HepG2 (cell line): Measurements from ENCODE around the gene LEPR. TPM values are rescaled to one million over a fixed set of nuclear protein-coding genes. Genes with fewer than 3 reads are reported as not detected.

ENCODE experiments used
- BCL6 ChIP-seq: IDR thresholded peaks from 2 replicates; pipeline ENCODE4 v1.6.1; 2016; ENCODE audit warnings: missing genetic modification reagents, missing compliant biosample characterization
- ETV6 ChIP-seq: sonication (generic); formaldehyde crosslinking; conservative IDR thresholded peaks from 2 replicates; pipeline ENCODE4 v1.4.0; 2020; ENCODE audit warnings: missing genetic modification reagents
- GABPB1 ChIP-seq: IDR thresholded peaks from 2 replicates; pipeline ENCODE4 v1.6.1; 2016; ENCODE audit warnings: mild to moderate bottlenecking, missing genetic modification reagents, moderate library complexity, missing compliant biosample characterization
- KDM4B ChIP-seq: sonication (generic); formaldehyde crosslinking; IDR thresholded peaks from 2 replicates; pipeline ENCODE4 v1.4.0; 2020; ENCODE audit warnings: missing genetic modification reagents
- KMT2B ChIP-seq: IDR thresholded peaks from 2 replicates; pipeline ENCODE4 v1.6.1; 2016; ENCODE audit warnings: missing genetic modification reagents, missing compliant biosample characterization
- MXI1 ChIP-seq: IDR thresholded peaks from 3 replicates; pipeline ENCODE4 v1.6.1; 2012; ENCODE audit warnings: low read depth, low read length, inconsistent platforms, borderline replicate concordance
- PHF20 ChIP-seq: sonication (generic); formaldehyde crosslinking; IDR thresholded peaks from 2 replicates; pipeline ENCODE4 v1.5.0; 2020; ENCODE audit warnings: mild to moderate bottlenecking, missing genetic modification reagents
- POLR2AphosphoS2 ChIP-seq: IDR thresholded peaks from 2 replicates; pipeline ENCODE4 v1.6.1; 2011; ENCODE audit warnings: low read depth, low read length, improper control_type of control experiment
- SAP130 ChIP-seq: IDR thresholded peaks from 2 replicates; pipeline ENCODE4 v1.6.1; 2016; ENCODE audit warnings: low read depth
- ZBTB42 ChIP-seq: sonication (generic); formaldehyde crosslinking; IDR thresholded peaks from 2 replicates; pipeline ENCODE4 v1.5.0; 2020; ENCODE audit warnings: mild to moderate bottlenecking, missing genetic modification reagents
- ZNF468 ChIP-seq: sonication (generic); formaldehyde crosslinking; IDR thresholded peaks from 2 replicates; pipeline ENCODE4 v1.8.0; 2022; ENCODE audit warnings: mild to moderate bottlenecking, moderate library complexity, missing genetic modification reagents
- ZNF772 ChIP-seq: sonication (generic); formaldehyde crosslinking; IDR thresholded peaks from 2 replicates; pipeline ENCODE4 v1.5.0; 2020; ENCODE audit warnings: mild to moderate bottlenecking, missing genetic modification reagents
- polyA plus RNA-seq, 8 experiments: library from polyadenylated mRNA; depleted of rRNA in 3 of 8; stranded (reverse) in 7 of 8; unstranded in 1 of 8; fragments of >200 nt; fragmentation: Illumina TruSeq in 4 of 8; extraction: Trizol in 4 of 8; gene quantifications; 2 replicates each; pipeline versions ENCODE4 v1.2.1 to v1.2.3, GENCODE V29; 2011 to 2016; ENCODE audit warnings: low read depth in 4 of 8, missing spikeins in 1 of 8, mixed read lengths in 1 of 8; ENCODE audit not compliant: insufficient read depth in 1 of 8
- total RNA-seq, 5 experiments: library from RNA; depleted of rRNA; stranded (reverse); fragments of >200 nt; fragmentation: Illumina TruSeq; extraction: Trizol; gene quantifications; 2 replicates each; pipeline ENCODE4 v1.2.3, GENCODE V29; 2016; ENCODE audit warnings: low read depth in 1 of 5
- TF ChIP-seq, protein P1 (sequence below): sonication (generic); formaldehyde crosslinking; IDR thresholded peaks from 2 replicates; pipeline ENCODE4 v1.4.0; 2020; ENCODE audit warnings: missing genetic modification reagents
- TF ChIP-seq, protein P2 (sequence below): sonication (generic); formaldehyde crosslinking; IDR thresholded peaks from 2 replicates; pipeline ENCODE4 v1.4.0; 2020; ENCODE audit warnings: missing genetic modification reagents, borderline replicate concordance
- TF ChIP-seq, protein P3 (sequence below): IDR thresholded peaks from 2 replicates; pipeline ENCODE4 v1.6.1; 2016; ENCODE audit warnings: missing compliant biosample characterization, missing genetic modification reagents, borderline replicate concordance
- TF ChIP-seq, protein P4 (sequence below): IDR thresholded peaks from 2 replicates; pipeline ENCODE4 v1.6.1; 2016; ENCODE audit warnings: mild to moderate bottlenecking
- TF ChIP-seq, protein P5 (sequence below): sonication (generic); formaldehyde crosslinking; IDR thresholded peaks from 2 replicates; pipeline ENCODE4 v1.5.0; 2020; ENCODE audit warnings: mild to moderate bottlenecking, missing genetic modification reagents
- TF ChIP-seq, protein P6 (sequence below): IDR thresholded peaks from 2 replicates; pipeline ENCODE4 v1.6.1; 2016; ENCODE audit warnings: missing compliant biosample characterization, missing genetic modification reagents, borderline replicate concordance
- TF ChIP-seq, protein P7 (sequence below): sonication (generic); formaldehyde crosslinking; IDR thresholded peaks from 2 replicates; pipeline ENCODE4 v1.4.0; 2020; ENCODE audit warnings: missing genetic modification reagents, low read depth, mild to moderate bottlenecking, borderline replicate concordance

LEPR gene
- total and polyA plus RNA-seq, 2 of the 13 experiments (the other 11 are each of a cell fraction or from before 2014, with no cell fraction given) = 0.60 to 1.7 TPM

DNA sequence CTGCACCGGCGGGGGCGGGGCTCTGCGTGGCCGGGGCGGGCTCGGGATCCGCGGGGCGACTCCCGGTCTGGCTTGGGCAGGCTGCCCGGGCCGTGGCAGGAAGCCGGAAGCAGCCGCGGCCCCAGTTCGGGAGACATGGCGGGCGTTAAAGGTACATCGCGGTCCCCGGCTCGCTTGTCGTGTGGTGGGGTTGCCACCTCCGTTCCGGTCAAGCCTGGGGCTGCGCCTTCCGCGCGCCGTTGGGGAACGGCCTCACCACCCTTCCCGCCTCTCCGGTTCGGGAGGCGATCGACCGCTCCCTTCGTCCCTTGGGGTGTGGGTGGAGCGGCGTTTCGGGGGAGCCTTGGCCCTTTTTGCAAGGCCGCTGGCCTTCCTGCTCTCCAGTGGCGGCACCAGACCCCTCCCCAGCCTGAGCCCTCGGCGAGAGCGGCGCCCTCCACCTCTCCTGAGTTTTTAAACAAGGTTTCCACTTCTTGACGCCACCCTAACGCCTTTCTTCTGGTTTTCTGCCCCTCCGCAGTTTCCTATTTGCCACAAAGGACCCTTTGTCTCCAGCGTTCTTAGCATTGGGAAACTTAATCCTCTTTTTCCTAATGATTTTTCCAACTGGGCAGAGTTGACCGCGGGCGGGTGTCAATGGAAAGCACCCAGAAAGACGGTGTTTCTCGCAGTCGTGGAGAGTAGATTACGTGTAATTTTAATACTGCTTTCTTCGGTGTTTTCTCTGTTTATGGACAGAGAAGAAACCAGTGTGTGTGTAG is at the start of gene LEPR, which contains the start of gene LEPROT (continued):
- no peak for TF ChIP-seq POLR2AphosphoS2
- TF ChIP-seq SAP130 (CRISPR knock-in tag) = peak; percentile 81
- TF ChIP-seq, protein P1, sequence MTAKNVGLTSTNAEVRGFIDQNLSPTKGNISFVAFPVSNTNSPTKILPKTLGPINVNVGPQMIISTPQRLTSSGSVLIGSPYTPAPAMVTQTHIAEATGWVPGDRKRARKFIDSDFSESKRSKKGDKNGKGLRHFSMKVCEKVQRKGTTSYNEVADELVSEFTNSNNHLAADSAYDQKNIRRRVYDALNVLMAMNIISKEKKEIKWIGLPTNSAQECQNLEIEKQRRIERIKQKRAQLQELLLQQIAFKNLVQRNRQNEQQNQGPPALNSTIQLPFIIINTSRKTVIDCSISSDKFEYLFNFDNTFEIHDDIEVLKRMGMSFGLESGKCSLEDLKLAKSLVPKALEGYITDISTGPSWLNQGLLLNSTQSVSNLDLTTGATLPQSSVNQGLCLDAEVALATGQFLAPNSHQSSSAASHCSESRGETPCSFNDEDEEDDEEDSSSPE (CRISPR knock-in tag) = peak; percentile 60
- no peak for TF ChIP-seq BCL6 (CRISPR knock-in tag)
- TF ChIP-seq ETV6 (CRISPR knock-in tag) = peak; percentile 82
- TF ChIP-seq, protein P2, sequence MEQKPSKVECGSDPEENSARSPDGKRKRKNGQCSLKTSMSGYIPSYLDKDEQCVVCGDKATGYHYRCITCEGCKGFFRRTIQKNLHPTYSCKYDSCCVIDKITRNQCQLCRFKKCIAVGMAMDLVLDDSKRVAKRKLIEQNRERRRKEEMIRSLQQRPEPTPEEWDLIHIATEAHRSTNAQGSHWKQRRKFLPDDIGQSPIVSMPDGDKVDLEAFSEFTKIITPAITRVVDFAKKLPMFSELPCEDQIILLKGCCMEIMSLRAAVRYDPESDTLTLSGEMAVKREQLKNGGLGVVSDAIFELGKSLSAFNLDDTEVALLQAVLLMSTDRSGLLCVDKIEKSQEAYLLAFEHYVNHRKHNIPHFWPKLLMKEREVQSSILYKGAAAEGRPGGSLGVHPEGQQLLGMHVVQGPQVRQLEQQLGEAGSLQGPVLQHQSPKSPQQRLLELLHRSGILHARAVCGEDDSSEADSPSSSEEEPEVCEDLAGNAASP = peak; percentile 35; the same call in 1 of the 2 replicates
- TF ChIP-seq, protein P3, sequence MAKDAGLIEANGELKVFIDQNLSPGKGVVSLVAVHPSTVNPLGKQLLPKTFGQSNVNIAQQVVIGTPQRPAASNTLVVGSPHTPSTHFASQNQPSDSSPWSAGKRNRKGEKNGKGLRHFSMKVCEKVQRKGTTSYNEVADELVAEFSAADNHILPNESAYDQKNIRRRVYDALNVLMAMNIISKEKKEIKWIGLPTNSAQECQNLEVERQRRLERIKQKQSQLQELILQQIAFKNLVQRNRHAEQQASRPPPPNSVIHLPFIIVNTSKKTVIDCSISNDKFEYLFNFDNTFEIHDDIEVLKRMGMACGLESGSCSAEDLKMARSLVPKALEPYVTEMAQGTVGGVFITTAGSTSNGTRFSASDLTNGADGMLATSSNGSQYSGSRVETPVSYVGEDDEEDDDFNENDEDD (CRISPR knock-in tag) = peak; percentile 59; the same call in 1 of the 2 replicates
- TF ChIP-seq KDM4B (CRISPR knock-in tag) = peak; percentile 74; the same call in 1 of the 2 replicates
- TF ChIP-seq PHF20 (CRISPR knock-in tag) = peak; percentile 79
- TF ChIP-seq ZNF772 (CRISPR knock-in tag) = peak; percentile 43; the same call in 1 of the 2 replicates
- TF ChIP-seq, protein P4, sequence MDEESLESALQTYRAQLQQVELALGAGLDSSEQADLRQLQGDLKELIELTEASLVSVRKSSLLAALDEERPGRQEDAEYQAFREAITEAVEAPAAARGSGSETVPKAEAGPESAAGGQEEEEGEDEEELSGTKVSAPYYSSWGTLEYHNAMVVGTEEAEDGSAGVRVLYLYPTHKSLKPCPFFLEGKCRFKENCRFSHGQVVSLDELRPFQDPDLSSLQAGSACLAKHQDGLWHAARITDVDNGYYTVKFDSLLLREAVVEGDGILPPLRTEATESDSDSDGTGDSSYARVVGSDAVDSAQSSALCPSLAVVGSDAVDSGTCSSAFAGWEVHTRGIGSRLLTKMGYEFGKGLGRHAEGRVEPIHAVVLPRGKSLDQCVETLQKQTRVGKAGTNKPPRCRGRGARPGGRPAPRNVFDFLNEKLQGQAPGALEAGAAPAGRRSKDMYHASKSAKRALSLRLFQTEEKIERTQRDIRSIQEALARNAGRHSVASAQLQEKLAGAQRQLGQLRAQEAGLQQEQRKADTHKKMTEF (CRISPR knock-in tag) = peak; percentile 80; the same call in 1 of the 2 replicates
- TF ChIP-seq GABPB1 (CRISPR knock-in tag) = peak; percentile 94
- TF ChIP-seq, protein P5, sequence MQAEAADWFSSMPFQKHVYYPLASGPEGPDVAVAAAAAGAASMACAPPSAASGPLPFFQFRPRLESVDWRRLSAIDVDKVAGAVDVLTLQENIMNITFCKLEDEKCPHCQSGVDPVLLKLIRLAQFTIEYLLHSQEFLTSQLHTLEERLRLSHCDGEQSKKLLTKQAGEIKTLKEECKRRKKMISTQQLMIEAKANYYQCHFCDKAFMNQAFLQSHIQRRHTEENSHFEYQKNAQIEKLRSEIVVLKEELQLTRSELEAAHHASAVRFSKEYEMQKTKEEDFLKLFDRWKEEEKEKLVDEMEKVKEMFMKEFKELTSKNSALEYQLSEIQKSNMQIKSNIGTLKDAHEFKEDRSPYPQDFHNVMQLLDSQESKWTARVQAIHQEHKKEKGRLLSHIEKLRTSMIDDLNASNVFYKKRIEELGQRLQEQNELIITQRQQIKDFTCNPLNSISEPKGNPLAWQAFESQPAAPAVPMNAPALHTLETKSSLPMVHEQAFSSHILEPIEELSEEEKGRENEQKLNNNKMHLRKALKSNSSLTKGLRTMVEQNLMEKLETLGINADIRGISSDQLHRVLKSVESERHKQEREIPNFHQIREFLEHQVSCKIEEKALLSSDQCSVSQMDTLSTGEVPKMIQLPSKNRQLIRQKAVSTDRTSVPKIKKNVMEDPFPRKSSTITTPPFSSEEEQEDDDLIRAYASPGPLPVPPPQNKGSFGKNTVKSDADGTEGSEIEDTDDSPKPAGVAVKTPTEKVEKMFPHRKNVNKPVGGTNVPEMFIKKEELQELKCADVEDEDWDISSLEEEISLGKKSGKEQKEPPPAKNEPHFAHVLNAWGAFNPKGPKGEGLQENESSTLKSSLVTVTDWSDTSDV (CRISPR knock-in tag) = no peak
- TF ChIP-seq, protein P6, sequence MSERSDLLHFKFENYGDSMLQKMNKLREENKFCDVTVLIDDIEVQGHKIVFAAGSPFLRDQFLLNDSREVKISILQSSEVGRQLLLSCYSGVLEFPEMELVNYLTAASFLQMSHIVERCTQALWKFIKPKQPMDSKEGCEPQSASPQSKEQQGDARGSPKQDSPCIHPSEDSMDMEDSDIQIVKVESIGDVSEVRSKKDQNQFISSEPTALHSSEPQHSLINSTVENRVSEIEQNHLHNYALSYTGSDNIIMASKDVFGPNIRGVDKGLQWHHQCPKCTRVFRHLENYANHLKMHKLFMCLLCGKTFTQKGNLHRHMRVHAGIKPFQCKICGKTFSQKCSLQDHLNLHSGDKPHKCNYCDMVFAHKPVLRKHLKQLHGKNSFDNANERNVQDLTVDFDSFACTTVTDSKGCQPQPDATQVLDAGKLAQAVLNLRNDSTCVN (CRISPR knock-in tag) = peak; percentile 76
- TF ChIP-seq, protein P7, sequence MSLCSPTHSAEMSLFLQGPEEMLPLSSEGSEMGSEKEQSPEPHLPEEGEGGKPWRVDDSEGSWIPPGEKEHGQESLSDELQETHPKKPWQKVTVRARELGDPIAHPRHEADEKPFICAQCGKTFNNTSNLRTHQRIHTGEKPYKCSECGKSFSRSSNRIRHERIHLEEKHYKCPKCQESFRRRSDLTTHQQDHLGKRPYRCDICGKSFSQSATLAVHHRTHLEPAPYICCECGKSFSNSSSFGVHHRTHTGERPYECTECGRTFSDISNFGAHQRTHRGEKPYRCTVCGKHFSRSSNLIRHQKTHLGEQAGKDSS (CRISPR knock-in tag) = peak; percentile 44; the same call in 1 of the 2 replicates
- TF ChIP-seq KMT2B (CRISPR knock-in tag) = peak; percentile 88
- TF ChIP-seq MXI1 = 0 out of 3 replicates have a peak, but pooled peaks have one; percentile 12
- no peak for TF ChIP-seq ZNF468
- 0 out of 2 replicates have a peak, but pooled peaks have one; percentile 68 for TF ChIP-seq ZBTB42 (CRISPR knock-in tag)
